GM12801 (cell line): Measurements from ENCODE around the gene LSM2.

Experiments used
- CTCF ChIP-seq: IDR thresholded peaks from one replicate; pipeline ENCODE4 v1.5.1; 2011; ENCODE audit warnings: control low read depth; ENCODE audit not compliant: insufficient read length; ENCODE audit errors: extremely low read depth

Gene LSM2

GRCh38 chr6:31760790-31761189, 46.0 kb downstream of the LSM2 start:
- no peak for TF ChIP-seq CTCF

GRCh38 chr6:31758281-31758680, 48.5 kb downstream of the LSM2 start:
- no peak for TF ChIP-seq CTCF

DNA sequence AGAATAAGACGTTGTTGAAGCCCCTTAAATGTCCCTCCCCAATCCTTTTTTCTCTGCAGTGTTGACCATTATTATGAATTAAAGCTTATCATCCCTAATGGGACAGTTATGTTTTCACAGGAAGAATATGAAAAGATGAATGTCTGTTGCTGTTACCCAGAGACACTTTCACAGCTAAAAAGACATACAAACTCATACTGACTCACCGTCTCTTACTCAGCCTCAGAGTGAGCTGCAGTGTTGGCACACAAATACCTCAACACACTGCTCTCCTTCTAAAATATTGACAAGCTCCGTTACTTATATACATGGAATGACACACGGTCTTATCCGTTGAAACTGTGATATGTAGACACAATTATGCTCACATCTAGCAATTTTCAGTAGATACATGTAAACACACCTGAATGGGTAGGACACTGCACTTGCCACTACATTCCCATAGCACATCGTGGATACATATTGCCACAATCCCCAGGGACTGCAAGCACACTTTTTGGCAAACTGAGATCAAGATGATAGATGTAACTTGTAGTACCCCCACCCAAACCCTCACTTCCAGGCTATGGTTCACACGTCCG, 53.9 kb downstream of the LSM2 start:
- TF ChIP-seq CTCF, result no peak

DNA sequence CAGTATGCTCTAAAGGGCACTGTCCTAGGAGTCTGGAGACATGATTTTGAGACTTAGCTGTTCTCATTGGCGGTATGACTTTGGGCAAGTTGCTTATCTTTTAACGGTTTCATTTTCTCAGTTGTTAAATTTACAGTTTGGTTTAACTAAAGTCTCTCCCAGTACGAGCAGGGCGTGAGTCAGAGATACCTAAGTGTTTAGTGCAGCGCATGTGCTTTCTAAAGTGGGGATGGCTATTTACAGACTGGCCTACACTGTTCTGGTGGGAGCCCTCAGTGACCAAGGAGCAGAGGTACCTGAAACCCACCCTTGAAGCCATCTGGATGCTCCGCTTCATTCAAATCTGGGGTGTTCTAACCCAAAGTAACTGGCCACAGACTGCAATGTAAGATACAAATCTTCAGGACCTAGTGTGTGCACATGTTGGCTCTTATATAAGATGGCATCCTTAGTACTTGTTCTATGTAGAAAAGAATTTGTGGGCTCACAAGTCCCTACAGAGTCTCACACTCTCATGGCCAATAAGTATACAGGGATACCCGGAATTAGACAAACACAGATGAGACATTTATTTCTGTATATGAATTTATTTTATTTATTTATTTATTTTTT, 56.2 kb downstream of the LSM2 start:
- no peak for TF ChIP-seq CTCF

DNA sequence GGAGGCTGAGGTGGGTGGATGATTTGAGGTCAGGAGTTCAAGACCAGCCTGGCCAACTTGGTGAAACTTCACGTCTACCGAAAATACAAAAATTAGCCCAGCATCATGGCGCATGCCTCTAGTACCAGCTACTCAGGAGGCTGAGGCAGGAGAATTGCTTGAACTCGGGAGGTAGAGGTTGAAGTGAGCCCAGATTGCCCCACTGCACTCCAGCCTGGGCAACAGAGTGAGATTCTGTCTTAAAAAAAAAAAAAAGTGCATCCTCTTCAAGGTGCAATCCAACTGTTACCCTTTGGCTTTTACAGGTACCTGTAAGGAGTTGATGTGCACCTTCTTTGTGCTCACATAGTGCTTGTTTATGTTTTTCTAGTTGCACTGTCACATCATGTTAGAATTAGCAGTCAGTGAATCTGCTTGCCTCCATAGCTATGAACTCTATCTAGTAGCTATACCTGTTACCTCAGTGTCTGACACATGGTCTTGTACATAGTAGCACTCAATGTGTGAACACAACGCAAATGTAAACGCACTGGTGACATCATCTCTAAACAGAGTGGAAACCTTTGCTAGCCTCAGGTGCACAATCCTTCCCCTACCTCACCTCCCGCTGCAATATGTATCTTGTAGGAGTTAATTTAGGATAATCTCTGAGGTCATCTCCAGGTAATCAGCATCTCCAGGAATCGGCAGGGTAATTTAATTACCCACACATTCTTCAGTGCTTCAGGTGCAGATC, 57.3 kb downstream of the LSM2 start:
- no peak for TF ChIP-seq CTCF
